GM12873 (cell line): Measurements from ENCODE around the gene CHEK2.

Experiments
- TF ChIP-seq, protein P1 (sequence below): IDR thresholded peaks from 2 replicates; pipeline ENCODE4 v1.5.1; 2012; ENCODE audit warnings: low read depth, mild to moderate bottlenecking, moderate library complexity, low read length, control low read depth; ENCODE audit not compliant: insufficient read depth; ENCODE audit errors: missing control alignments

CHEK2 gene

DNA sequence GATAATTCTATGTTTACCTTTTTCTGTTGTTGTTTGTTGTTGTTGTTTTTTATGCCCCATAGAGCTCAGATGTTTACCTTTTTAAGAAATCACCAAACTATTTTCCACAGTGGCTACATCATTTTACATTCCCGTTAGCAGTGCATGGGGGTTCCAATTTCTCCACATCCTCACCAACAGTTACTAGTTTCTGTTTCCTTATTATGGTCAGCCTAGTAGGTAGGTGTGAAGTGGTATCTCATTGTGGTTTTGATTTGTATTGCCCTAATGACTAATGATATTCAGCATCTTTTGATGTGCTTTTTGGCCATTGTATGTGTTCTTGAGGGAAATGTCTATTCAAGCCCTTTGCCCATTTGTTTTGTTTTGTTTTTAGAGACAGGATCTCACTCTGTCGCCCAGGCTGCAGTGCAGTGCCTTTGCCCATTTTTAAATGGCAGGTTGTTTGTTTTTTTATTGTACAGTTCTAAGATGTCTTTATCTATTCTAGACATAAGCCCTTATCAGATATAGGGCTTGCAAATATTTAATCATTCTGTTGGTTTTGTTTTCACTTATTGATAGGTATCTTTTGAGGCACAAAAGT lies 27.5 kb downstream of the CHEK2 start:
- TF ChIP-seq, protein P1, sequence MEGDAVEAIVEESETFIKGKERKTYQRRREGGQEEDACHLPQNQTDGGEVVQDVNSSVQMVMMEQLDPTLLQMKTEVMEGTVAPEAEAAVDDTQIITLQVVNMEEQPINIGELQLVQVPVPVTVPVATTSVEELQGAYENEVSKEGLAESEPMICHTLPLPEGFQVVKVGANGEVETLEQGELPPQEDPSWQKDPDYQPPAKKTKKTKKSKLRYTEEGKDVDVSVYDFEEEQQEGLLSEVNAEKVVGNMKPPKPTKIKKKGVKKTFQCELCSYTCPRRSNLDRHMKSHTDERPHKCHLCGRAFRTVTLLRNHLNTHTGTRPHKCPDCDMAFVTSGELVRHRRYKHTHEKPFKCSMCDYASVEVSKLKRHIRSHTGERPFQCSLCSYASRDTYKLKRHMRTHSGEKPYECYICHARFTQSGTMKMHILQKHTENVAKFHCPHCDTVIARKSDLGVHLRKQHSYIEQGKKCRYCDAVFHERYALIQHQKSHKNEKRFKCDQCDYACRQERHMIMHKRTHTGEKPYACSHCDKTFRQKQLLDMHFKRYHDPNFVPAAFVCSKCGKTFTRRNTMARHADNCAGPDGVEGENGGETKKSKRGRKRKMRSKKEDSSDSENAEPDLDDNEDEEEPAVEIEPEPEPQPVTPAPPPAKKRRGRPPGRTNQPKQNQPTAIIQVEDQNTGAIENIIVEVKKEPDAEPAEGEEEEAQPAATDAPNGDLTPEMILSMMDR, result no peak

DNA sequence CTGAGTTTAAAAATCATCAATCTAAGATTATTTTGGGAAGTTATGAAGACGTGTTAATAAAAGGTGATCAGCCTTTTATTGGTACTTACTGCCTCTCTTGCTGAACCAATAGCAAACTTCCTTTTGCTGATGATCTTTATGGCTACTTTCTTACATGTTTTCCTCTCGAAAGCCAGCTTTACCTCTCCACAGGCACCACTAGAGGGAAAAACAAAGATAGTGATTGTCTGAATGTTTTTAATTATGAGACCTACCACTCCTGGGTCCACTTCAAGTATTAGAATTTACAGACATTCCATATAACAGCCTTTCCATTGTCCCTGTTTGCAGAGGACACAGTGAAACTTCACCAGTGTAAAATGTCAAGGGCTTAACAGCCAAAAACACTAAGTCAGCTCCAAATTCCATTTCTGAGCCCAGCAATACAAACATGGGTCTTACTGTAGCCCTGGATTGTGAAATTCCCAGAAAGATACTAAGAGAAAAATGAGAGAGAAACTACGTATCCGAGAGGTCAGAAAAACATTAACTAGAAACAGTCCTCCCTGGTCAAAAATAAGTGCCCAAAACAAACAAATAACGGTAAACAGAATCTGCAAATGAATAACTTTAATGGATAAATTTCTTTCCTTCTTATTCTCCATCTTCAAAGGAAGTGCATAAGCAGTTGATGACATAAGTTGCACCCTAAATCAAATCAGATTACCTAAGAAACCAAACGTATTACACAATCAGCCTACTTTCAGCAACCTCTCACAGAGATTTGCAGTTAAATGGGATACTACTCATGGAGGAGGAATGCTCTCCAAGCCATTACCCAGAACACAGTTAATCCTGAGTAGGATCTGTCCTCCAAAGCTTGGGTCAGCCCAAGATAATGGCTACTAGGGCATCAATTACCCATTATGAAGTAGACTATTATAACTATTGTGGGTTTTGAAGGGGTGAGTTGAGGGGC lies 29.5 kb downstream of the CHEK2 start:
- TF ChIP-seq, protein P1, result no peak

DNA sequence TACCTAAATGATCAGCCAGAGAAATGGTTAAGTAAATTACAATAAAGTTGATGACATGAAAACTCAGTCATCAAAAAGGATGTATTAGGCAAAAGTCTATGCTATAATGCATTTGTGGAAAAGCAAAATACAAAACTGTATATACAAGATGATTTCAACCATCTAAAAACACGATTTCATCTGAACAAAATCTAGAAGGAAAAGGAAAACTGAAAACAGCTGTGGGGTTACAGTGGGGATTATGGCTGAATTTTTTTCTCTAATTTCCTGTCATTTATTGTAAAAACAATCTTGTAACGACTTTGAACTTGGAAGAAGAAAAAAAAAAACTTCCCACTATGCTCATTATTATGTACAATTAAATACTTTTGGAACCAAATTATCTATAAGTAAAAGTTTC lies 30.3 kb downstream of the CHEK2 start:
- TF ChIP-seq, protein P1, result no peak

DNA sequence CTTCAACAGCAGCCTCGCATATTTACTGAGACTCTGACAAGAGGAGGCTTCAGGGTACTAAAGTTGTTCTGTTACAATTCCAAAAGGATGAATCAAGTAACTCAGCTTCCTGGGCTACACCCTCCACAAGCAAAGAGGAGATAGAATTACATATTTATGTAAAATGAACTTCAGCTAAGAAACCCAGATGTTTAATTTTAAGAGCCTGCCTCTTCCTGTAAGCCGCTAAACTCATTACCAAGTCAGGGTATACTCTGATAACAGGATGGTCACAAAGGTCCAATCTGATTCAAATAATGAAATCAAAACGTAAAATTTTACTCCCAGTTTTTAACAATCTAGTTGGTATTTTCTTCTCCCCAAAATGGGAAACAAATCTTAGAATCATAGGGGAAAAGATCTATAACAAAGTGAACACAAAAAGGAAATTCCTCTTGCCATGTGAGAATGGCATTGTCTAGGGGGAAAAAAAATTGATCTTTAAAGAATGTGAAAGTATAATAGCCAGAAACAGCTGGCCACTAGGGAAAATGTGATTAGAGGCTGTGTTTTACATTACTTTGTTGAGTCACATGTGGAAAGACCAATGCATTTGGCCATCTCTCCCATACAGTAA lies 30.9 kb downstream of the CHEK2 start:
- TF ChIP-seq, protein P1, result no peak

DNA sequence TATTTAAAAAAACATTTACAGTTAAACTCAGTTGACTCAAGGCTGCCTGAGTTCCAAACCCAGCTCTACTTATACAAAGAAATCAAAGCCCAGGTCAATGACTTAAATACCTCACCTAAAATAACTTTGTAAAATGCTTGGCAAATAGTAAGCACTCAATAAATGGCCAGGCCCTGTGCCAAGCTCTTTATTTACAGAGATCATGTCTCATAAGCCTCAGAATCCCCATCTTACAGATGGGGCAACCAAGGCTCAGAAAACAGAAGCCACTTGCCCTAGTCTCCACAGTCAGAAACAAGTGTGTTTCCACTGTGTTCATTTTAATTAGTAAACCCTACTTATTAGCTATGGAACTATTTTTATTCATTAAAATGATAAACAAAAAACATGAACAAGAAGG lies 31.5 kb downstream of the CHEK2 start:
- TF ChIP-seq, protein P1, result no peak

DNA sequence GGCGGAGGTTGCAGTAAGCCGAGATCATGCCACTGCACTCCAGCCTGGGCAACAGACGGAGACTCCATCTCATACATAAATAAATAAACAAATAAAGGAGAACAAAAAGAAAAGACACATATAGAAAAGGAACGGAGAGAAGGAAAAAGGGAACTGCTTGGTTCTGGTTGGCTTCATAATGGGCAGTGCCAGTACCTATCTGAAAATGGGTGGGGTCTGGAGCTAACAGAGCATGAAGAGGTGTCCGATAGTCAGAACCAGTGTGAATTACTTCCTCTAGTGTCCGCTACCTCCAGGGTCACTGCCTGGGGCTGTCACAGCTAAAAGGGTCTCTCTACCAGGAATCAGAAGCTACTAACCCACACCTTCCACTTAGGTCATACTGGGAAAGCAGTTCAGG lies 34.8 kb downstream of the CHEK2 start:
- TF ChIP-seq, protein P1, result no peak

DNA sequence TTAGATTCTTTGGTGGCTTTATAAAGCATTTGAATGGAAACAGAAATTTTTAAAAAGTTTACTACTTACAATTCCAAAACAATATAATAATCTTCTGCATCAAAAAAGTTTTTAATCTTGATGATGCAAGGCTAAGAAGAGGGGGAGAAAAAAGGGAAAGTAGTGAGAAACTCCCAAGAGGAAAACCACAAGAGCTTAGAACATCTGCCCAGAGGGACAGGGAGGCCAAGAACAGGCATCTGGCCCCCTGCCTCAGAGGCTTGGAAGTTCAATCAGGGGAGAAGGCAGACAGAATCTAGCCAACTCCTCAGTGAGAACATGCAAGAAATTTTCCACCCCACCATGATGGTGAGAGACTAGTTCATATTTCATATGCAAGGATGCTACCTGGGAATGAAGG lies 38.2 kb downstream of the CHEK2 start:
- TF ChIP-seq, protein P1, result no peak
